Immature natural killer cell (primary cell): ENCODE measurements around the gene EFCAB11. TPM values are rescaled to one million over a fixed set of nuclear protein-coding genes. Genes with fewer than 3 reads are reported as not detected.

Experiments used
- DNase-seq, 3 donors: peaks; one replicate each; pipeline ENCODE4 v3.0.0; 2022; ENCODE audit warnings: mixed read lengths in 1 of 3
- H3K27ac Mint-ChIP-seq, 6 donors: one replicate each; pipeline ENCODE4 v1.8.0; 2020; ENCODE audit warnings: mixed read lengths in 6 of 6, mild to moderate bottlenecking in 5 of 6, inconsistent platforms in 4 of 6, moderate library complexity in 3 of 6
- H3K27me3 Mint-ChIP-seq, 3 donors: one replicate each; pipeline ENCODE4 v1.8.0; 2020 to 2021; ENCODE audit warnings: low read depth in 3 of 3, mild to moderate bottlenecking in 3 of 3, mixed read lengths in 3 of 3, moderate library complexity in 3 of 3, inconsistent platforms in 1 of 3
- H3K36me3 Mint-ChIP-seq, 3 donors: one replicate each; pipeline ENCODE4 v1.8.0; 2020; ENCODE audit warnings: mixed read lengths in 3 of 3, inconsistent platforms in 2 of 3, mild to moderate bottlenecking in 2 of 3
- H3K4me1 Mint-ChIP-seq, 2 donors: one replicate each; pipeline ENCODE4 v1.8.0; 2020; ENCODE audit warnings: inconsistent platforms in 2 of 2, mild to moderate bottlenecking in 2 of 2, mixed read lengths in 2 of 2, moderate library complexity in 1 of 2
- H3K4me3 Mint-ChIP-seq, 5 donors: one replicate each; pipeline ENCODE4 v1.8.0; 2020; ENCODE audit warnings: mild to moderate bottlenecking in 5 of 5, mixed read lengths in 5 of 5, inconsistent platforms in 3 of 5, moderate library complexity in 3 of 5
- H3K9me3 Mint-ChIP-seq, 6 donors: one replicate each; pipeline ENCODE4 v1.8.0; 2020; ENCODE audit warnings: mild to moderate bottlenecking in 6 of 6, mixed read lengths in 6 of 6, inconsistent platforms in 4 of 6, moderate library complexity in 3 of 6
- polyA plus RNA-seq, 3 donors: library from polyadenylated mRNA; unstranded; fragments of 300-500 nt; fragmentation: Illumina TruSeq; gene quantifications; one replicate each; pipeline ENCODE4 v1.2.3, GENCODE V29; 2021

Gene EFCAB11, protein sequence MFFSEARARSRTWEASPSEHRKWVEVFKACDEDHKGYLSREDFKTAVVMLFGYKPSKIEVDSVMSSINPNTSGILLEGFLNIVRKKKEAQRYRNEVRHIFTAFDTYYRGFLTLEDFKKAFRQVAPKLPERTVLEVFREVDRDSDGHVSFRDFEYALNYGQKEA
- polyA plus RNA-seq, result 1 to 10 TPM; 3.5 to 6.3 (median 6.1) TPM

DNA sequence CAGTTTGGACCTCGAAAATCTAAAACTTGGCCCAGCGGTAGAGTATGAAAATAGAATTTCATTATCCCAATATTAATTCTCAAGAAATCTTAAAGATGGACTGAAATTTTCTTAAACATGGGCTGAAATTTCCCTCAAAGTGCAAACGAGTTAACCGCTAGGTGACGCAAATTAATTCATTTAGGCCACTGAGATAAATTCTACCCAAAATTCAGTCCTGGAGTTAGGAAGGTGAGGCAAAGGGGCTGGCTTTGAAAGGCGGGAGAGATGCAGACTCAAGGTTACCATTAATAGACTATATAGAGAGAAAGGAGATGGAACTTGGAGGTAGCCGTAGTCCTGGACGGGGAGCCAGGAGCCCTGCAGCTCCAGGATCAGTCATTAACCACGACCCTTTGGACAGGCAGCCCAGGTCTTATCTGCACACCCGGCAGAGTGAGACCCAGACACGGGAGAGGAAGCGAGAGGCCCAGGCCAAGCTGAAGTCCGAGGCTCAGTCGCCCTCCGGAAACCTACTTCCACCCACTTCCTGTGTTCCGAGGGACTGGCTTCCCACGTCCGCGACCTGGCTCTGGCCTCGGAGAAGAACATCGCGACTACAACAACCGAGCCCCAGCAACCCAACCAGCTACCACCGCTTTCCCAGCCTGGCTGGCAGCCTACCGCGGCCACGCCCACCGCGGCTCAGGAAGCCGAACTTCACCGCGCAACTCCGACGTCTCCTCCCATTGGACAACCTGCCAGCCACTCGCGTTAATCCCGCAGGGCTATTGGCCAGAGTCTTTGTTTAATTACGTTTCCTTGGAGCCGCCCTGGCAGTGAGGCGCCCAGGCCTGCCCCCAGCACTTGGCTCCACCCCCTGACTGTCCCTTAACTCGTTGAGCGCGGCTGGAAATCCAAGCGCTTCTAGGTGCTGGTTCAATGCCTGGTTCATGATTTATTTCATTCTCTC is at the start of gene EFCAB11:
Gene EFCAB11, minus strand, starts transcription at position 661 of the 952 bp plus-strand sequence. Its CDS starts 70 bp downstream, at position 591.
- Mint-ChIP-seq H3K36me3 (peaks cover 0 to 14% (median 8%) of the 10 kb centered on the region in 3 donors), H3K9me3 (no peaks in the 10 kb centered on the region), H3K4me3 (peak within 1 kb of the TSS; percentile 91 to 99 (median 96)), H3K27ac (peak within 1 kb of the TSS; percentile 85 to 97 (median 94)), H3K27me3 (peaks cover 11 to 21% (median 21%) of the 10 kb centered on the region in 3 donors), H3K4me1 (peaks cover 44 to 57% of the 10 kb centered on the region in 2 donors)
- peak; percentile 96 to 97 (median 97) for DNase-seq

DNA sequence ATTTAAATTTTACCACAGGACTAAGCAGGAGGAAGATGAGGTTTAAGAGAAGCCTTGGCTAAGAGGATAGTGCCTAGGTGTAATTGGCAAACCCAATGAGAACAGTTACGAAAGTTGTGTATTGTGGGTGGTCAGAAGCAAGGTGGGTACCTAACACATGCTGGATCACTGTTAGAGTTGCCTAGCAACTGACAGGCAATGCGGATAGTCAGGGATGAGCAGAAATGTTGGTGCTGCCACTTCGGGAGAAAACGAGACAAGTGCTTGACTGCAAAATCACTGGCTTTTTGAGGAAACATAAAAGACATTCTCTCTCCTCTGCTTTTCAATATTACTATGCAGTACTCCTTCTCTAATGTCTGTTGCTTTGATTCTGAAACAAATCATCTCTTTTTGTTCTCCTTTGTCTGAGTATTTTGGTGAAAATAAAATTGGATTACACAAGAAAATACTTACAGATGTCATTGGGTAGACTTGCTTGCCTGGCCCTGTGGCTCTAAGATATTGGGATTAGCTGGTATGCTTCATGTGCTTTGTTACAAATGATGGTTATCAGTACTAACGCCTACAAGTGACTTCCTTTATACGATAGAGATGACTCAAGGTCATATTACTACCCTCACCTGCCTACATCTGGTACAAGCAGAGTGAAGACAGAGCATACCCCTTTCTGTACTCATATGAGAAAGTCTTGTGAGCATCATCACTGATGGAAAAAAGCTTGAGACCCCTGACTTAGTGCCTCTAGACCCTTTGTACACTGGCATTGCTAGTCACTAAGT is 49.2 kb upstream of the EFCAB11 start:
- no peak for DNase-seq
- Mint-ChIP-seq H3K4me3 (no peak overlapping the region), H3K4me1 (peaks cover 32 to 49% of the 10 kb centered on the region in 2 donors), H3K27ac (peak overlapping the region in 2 of 6 donors; percentile 59 to 67), H3K27me3 (peaks cover 0 to 2% (median 2%) of the 10 kb centered on the region in 3 donors), H3K36me3 (peaks cover 11 to 40% (median 33%) of the 10 kb centered on the region in 3 donors), H3K9me3 (no peaks in the 10 kb centered on the region)

GRCh38 chr14:90000935-90001334 is 46.4 kb upstream of the EFCAB11 start:
- DNase-seq, result no peak
- no peak overlapping the region for H3K4me3 Mint-ChIP-seq
- H3K27ac Mint-ChIP-seq, result no peak overlapping the region
- H3K4me1 Mint-ChIP-seq, result peaks cover 24 to 29% of the 10 kb centered on the region in 2 donors
- peaks cover 19 to 59% (median 37%) of the 10 kb centered on the region in 3 donors for H3K36me3 Mint-ChIP-seq
- H3K27me3 Mint-ChIP-seq, result peaks cover 0 to 2% (median 2%) of the 10 kb centered on the region in 3 donors
- no peaks in the 10 kb centered on the region for H3K9me3 Mint-ChIP-seq

DNA sequence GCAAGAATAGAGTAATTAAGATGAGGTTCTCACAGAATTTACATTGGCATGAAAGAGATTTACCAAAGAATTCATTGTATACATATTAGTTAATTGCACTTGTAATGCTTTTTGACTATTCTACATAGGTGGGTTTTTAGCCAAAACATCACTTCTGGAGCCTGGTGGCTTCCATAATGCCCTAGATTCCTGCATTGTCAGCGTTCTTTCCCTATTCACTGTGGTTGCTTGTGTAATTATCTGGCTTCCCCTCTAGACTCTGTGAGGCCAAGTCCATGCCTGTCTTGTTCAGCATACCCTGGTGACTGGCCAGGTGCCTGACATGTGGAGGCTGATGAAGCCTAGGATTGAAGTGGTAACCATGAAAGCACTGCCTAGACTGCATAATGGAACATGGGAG is 42.4 kb upstream of the EFCAB11 start:
- Mint-ChIP-seq H3K27me3 (peaks cover 0 to 2% (median 0%) of the 10 kb centered on the region in 3 donors), H3K27ac (no peak overlapping the region), H3K4me1 (no peaks in the 10 kb centered on the region), H3K4me3 (no peak overlapping the region), H3K36me3 (peaks cover 34 to 74% (median 41%) of the 10 kb centered on the region in 3 donors), H3K9me3 (no peaks in the 10 kb centered on the region)
- DNase-seq, result no peak

- Mint-ChIP-seq H3K9me3 (no peaks in the 10 kb centered on the region), H3K27ac (no peak overlapping the region), H3K36me3 (peaks cover 47 to 68% (median 48%) of the 10 kb centered on the region in 3 donors), H3K4me1 (no peaks in the 10 kb centered on the region), H3K4me3 (no peak overlapping the region), H3K27me3 (peaks cover 0 to 2% (median 0%) of the 10 kb centered on the region in 3 donors)
- DNase-seq, result no peak
Measured at GRCh38 chr14:89992273-89992672, 37.7 kb upstream of the EFCAB11 start.

DNA sequence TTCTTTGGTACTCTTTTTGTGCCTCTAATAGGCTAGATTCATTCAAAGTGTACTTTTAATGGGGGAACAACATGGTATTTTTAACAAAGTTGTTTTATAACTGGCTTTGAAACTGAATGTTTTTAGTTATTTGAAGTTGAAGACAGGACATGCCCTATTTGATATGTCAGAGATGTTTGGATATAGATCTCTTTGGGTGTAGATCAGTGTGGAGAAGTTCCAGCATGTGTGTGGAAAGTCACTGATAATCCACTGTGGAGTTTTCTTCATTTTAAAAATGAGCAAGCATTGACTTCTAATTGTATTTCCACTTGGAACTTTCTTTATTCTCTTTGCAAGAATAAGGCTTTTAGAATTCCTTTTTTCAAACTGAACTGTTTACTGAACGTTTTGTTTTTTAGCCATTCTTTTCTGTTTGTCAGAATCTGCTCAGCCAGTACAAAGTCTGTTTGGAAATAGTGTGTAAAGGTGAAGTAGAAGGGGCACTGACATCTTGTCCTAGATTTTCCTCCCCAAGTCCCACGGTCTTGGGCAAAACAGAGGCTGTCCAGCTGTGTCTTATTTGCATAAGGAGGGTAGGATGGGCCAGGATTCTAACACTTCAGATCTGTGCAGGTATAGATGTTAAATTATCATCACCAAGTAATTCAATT is 36.2 kb upstream of the EFCAB11 start:
- H3K27ac Mint-ChIP-seq, result no peak overlapping the region
- peaks cover 43 to 63% (median 46%) of the 10 kb centered on the region in 3 donors for H3K36me3 Mint-ChIP-seq
- H3K4me1 Mint-ChIP-seq, result no peaks in the 10 kb centered on the region
- no peak for DNase-seq
- no peak overlapping the region for H3K4me3 Mint-ChIP-seq
- no peaks in the 10 kb centered on the region for H3K9me3 Mint-ChIP-seq
- no peaks in the 10 kb centered on the region for H3K27me3 Mint-ChIP-seq

DNA sequence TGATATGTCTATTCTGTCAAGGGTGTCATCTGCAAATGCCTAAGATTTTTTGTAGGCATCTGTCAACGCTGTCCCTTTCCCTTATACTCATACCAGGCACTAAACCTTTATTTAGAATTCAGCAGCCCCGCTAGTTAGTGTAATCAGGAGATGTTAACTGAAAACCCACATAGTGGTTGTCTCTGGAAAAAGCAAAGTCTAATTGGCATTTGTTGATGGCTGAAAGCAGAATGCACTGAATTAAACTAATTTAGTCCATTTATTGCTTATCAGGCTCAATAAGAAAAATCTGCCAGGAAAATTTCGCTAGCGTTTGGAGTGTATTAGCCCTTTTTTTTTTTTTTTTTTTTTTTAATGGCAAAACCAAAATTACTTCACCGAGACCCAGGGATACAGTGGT is 35.7 kb upstream of the EFCAB11 start:
- H3K27ac Mint-ChIP-seq, result no peak overlapping the region
- H3K4me3 Mint-ChIP-seq, result no peak overlapping the region
- DNase-seq, result no peak
- peaks cover 40 to 58% (median 45%) of the 10 kb centered on the region in 3 donors for H3K36me3 Mint-ChIP-seq
- no peaks in the 10 kb centered on the region for H3K27me3 Mint-ChIP-seq
- H3K9me3 Mint-ChIP-seq, result no peaks in the 10 kb centered on the region
- H3K4me1 Mint-ChIP-seq, result no peaks in the 10 kb centered on the region

DNA sequence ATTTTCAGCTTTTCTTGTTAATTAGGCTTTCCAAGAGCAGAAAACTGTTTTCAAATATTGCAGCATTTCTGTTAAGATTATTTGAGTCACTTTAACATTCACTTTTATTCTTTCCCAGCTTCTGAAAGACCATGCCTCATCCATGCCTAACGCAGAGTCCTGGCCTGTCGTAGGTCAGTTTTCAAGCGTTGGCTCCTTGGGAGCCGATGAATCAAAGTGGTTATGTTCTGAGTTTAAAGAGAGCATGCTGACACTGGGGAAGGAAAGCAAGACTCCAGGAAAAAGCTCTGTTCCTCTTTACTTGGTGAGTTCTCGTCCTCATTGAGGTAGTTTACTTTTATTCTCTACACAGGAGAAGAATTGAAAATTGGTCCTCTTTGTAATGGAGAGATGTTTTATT is 34.3 kb upstream of the EFCAB11 start:
- Mint-ChIP-seq H3K4me3 (no peak overlapping the region), H3K4me1 (no peaks in the 10 kb centered on the region), H3K36me3 (peaks cover 36 to 57% (median 38%) of the 10 kb centered on the region in 3 donors), H3K9me3 (no peaks in the 10 kb centered on the region), H3K27ac (no peak overlapping the region), H3K27me3 (no peaks in the 10 kb centered on the region)
- no peak for DNase-seq

GRCh38 chr14:89987161-89987475 is 32.6 kb upstream of the EFCAB11 start:
- Mint-ChIP-seq H3K9me3 (no peaks in the 10 kb centered on the region), H3K36me3 (peaks cover 32 to 55% (median 42%) of the 10 kb centered on the region in 3 donors), H3K4me1 (no peaks in the 10 kb centered on the region), H3K4me3 (no peak overlapping the region), H3K27ac (no peak overlapping the region), H3K27me3 (no peaks in the 10 kb centered on the region)
- DNase-seq, result no peak

DNA sequence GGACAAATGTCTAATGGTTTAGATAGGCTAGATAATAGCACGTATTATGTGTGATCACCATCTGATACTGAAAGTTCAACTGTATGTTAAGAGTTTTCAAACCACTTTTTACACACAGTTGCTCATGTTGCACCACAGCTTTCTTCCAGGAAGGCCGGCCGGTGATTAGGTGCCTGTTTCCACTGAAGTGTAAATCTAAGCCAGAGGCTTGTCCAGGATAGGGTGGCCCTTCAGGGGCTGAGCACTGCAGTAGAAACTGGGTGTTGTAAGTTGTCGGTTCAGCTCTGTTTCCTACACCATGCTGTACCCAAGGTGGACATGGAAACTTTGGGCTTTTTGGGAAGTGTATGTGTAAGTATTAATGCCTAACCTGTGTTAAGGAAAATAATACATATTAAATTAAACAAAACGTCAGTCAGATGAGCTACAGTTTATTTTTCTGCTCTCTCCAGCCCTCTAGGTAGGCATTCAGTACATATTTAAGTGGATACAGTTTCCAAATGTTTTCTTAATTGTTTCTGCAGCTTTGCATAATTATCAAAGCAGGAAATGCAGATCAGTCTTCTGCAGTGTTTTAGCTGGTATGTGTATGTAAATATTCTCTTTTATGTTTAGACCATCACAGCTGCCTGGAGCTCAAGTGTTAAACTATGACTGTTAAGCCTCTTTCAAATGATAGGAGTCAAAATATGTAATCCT is 32.1 kb upstream of the EFCAB11 start:
- no peak for DNase-seq
- Mint-ChIP-seq H3K4me1 (no peaks in the 10 kb centered on the region), H3K4me3 (no peak overlapping the region), H3K27ac (no peak overlapping the region), H3K9me3 (no peaks in the 10 kb centered on the region), H3K36me3 (peaks cover 33 to 60% (median 42%) of the 10 kb centered on the region in 3 donors), H3K27me3 (no peaks in the 10 kb centered on the region)

DNA sequence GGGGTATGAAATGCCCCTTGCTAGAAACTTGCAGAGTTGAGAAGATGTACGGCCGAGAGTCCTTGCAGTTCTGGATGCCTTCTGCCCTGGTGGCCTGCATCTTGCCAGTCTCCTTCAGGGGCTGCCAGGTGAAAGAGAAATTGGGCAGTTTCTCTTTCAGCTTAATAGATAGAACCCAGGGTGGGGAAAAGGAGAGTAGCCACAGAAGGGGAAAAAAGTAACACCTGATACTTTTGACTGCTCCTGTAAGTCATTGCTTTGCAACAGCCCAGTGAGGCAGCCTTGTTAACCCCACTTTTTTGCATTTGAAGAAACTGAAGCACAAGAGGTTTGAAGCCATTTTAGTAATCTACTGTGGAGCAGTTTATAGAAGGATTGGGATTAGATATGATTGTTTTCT is 28.8 kb upstream of the EFCAB11 start:
- H3K27ac Mint-ChIP-seq, result no peak overlapping the region
- no peak for DNase-seq
- H3K9me3 Mint-ChIP-seq, result no peaks in the 10 kb centered on the region
- H3K4me3 Mint-ChIP-seq, result no peak overlapping the region
- peaks cover 29 to 57% (median 29%) of the 10 kb centered on the region in 3 donors for H3K36me3 Mint-ChIP-seq
- no peaks in the 10 kb centered on the region for H3K27me3 Mint-ChIP-seq
- no peaks in the 10 kb centered on the region for H3K4me1 Mint-ChIP-seq

- H3K36me3 Mint-ChIP-seq, result peaks cover 16 to 54% (median 29%) of the 10 kb centered on the region in 3 donors
- H3K9me3 Mint-ChIP-seq, result no peaks in the 10 kb centered on the region
- peak overlapping the region in 1 of 6 donors; percentile 12 for H3K27ac Mint-ChIP-seq
- H3K27me3 Mint-ChIP-seq, result no peaks in the 10 kb centered on the region
- H3K4me1 Mint-ChIP-seq, result no peaks in the 10 kb centered on the region
- no peak overlapping the region for H3K4me3 Mint-ChIP-seq
- DNase-seq, result no peak
Measured at GRCh38 chr14:89978656-89979055, 24.1 kb upstream of the EFCAB11 start.

DNA sequence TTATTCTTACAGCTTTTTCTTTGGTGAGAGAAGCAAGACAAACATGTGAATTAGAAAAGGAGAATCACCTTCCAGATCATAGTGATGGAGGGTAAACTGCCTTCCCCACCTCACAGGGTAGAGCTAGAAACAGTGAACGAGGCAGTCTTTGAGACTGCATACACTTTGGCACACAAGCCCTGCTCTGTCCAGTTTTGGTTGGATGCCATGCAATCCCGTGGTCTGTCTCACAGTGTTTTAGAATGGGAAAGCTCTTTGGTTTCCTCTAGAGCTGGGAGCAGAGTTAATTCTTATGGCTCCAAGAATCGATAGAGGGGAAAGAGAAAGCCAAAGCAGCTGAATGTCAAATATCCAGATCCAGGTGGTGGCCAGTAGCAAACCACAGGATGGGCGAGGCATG is 23.1 kb upstream of the EFCAB11 start:
- no peak overlapping the region for H3K4me3 Mint-ChIP-seq
- no peak overlapping the region for H3K27ac Mint-ChIP-seq
- no peaks in the 10 kb centered on the region for H3K9me3 Mint-ChIP-seq
- H3K4me1 Mint-ChIP-seq, result no peaks in the 10 kb centered on the region
- H3K36me3 Mint-ChIP-seq, result peaks cover 12 to 55% (median 24%) of the 10 kb centered on the region in 3 donors
- H3K27me3 Mint-ChIP-seq, result peaks cover 0 to 2% (median 0%) of the 10 kb centered on the region in 3 donors
- DNase-seq, result no peak
